HG02763 (cell line): ENCODE data around the gene LPO.

Experiments
- ATAC-seq: cut with Tn5 transposase; IDR thresholded peaks from one replicate; pipeline ENCODE4 v1.9.1; 2021; ENCODE audit warnings: mild to moderate bottlenecking, moderate library complexity; ENCODE audit not compliant: unreplicated experiment

LPO gene

GRCh38 chr17:58315750-58316149 is 77.4 kb downstream of the LPO start:
- ATAC-seq = no peak

- ATAC-seq = no peak
Observed at GRCh38 chr17:58316260-58316960, 78.0 kb downstream of the LPO start.

- ATAC-seq = no peak
Observed at GRCh38 chr17:58317421-58318064, 79.2 kb downstream of the LPO start.

- no peak for ATAC-seq
Observed at GRCh38 chr17:58318065-58318481, 79.7 kb downstream of the LPO start.
